ENCODE measurements around the gene FBF1. TPM values are rescaled to one million over a fixed set of nuclear protein-coding genes. Genes with fewer than 3 reads are reported as not detected.

Gene FBF1
- total and polyA plus RNA-seq, 2 of the 8 experiments (the other 6 are each of a cell fraction or from before 2014, with no cell fraction given): 8.1 to 13.1 TPM

- H4K91ac ChIP-seq (replicated peaks; ENCODE audit: insufficient read length, low read length): no peak overlapping the region
- no peak overlapping the region for H3K27ac ChIP-seq (ENCODE audit: low read depth, low read length)
- H2BK120ac ChIP-seq (replicated peaks; ENCODE audit: low read depth, low read length): no peak overlapping the region
- H3K4ac ChIP-seq (replicated peaks; ENCODE audit: insufficient read length, low read depth, low read length): no peak overlapping the region
- H3K4me3 ChIP-seq (ENCODE audit: extremely low read depth in 1 of 4, insufficient read depth in 2 of 4, low read depth in 3 of 4, low read length in 4 of 4): no peak overlapping the region
- H2BK20ac ChIP-seq (ENCODE audit: low read length): no peak overlapping the region
- H2AK5ac ChIP-seq (ENCODE audit: low read depth, low read length): no peak overlapping the region
- H3K18ac ChIP-seq (ENCODE audit: extremely low read depth, low read length): no peak overlapping the region
- H3K23ac ChIP-seq (ENCODE audit: insufficient read length): no peak overlapping the region
- H2BK15ac ChIP-seq (ENCODE audit: low read length): no peak overlapping the region
- H3K27me3 ChIP-seq (replicated peaks in 1 of 4; ENCODE audit: control insufficient read depth in 3 of 4, extremely low read depth in 1 of 4, insufficient read depth in 3 of 4, low read length in 3 of 4): no peaks in the 10 kb centered on the region
- peaks cover 0 to 8% (median 5%) of the 10 kb centered on the region in 4 experiments; a peak in 3 of 8 replicates for H3K36me3 ChIP-seq (ENCODE audit: control insufficient read depth in 2 of 4, insufficient read depth in 4 of 4, low read length in 3 of 4)
- POLR2A ChIA-PET (ENCODE audit: partially characterized antibody): interaction anchor here (0.6 to 2.7 kb wide), 3 partner anchors 17 to 865 kb away, joined by 3 to 9 read pairs (median 8); partner anchors contain the start of gene MRPL38
- H3K9me3 ChIP-seq (ENCODE audit: insufficient read depth in 2 of 2, low read depth in 1 of 2, low read length in 1 of 2): no peaks in the 10 kb centered on the region
- FAIRE-seq (no peak), DNase-seq (ENCODE audit: low read depth in 1 of 2, low spot score in 2 of 2) (no peak)
- H3K56ac ChIP-seq (replicated peaks; ENCODE audit: insufficient read length, low read depth, low read length): no peak overlapping the region
- no peak overlapping the region for H3K14ac ChIP-seq (ENCODE audit: insufficient read length)
- H3K23me2 ChIP-seq (ENCODE audit: low read depth, low read length): no peaks in the 10 kb centered on the region
- no peak overlapping the region for H3K4me2 ChIP-seq (ENCODE audit: insufficient read depth in 1 of 2, low read depth in 2 of 2, low read length in 2 of 2)
- no peak overlapping the region for H4K8ac ChIP-seq (ENCODE audit: extremely low read depth, insufficient read depth, low read length)
- no peak overlapping the region for H2AFZ ChIP-seq (ENCODE audit: low read length)
- no peaks in the 10 kb centered on the region for H4K20me1 ChIP-seq (replicated peaks in 1 of 2; ENCODE audit: control insufficient read depth in 1 of 2, insufficient read depth in 2 of 2, low read length in 2 of 2)
- no peak overlapping the region for H2BK12ac ChIP-seq (ENCODE audit: low read depth, low read length)
- H3K79me2 ChIP-seq (ENCODE audit: control insufficient read depth in 1 of 2, insufficient read depth in 2 of 2, low read length in 2 of 2): no peaks in the 10 kb centered on the region
- CTCF ChIA-PET (ENCODE audit: partially characterized antibody): interaction anchor here (0.8 to 51.3 kb wide), 7 partner anchors 9 to 87 kb away, joined by 3 to 885 read pairs (median 4); partner anchors contain the start of genes CDK3 and MRPL38
- H3K79me1 ChIP-seq (ENCODE audit: low read depth, low read length): no peaks in the 10 kb centered on the region
- 91% methylated on average over 5 of the region's 15 CpGs; no CpG with 5 or more reads in 1 of the 2 experiments for WGBS, 2 experiments (ENCODE audit: extremely low coverage in 1 of 2, insufficient coverage in 1 of 2, insufficient read length in 1 of 2, insufficient replicate concordance in 2 of 2, low coverage in 1 of 2, low lambda C conversion rate in 2 of 2, missing lambda C conversion rate in 1 of 2)
- no peak overlapping the region for H2BK5ac ChIP-seq (ENCODE audit: low read depth, low read length)
- no peaks in the 10 kb centered on the region for H3K4me1 ChIP-seq (replicated peaks in 1 of 4; ENCODE audit: control insufficient read depth in 3 of 4, insufficient read depth in 4 of 4, low read length in 3 of 4)
- no peak overlapping the region for H4K5ac ChIP-seq (ENCODE audit: insufficient read length, low read depth, low read length)
- no peak overlapping the region for H3K9ac ChIP-seq (replicated peaks in 1 of 4; ENCODE audit: extremely low read depth in 1 of 4, low read depth in 3 of 4, low read length in 3 of 4)
- no peak for TF ChIP-seq TCF12 (IDR thresholded peaks at IDR 0.05; ENCODE audit: low read depth, low read length)
- no peak for TF ChIP-seq KDM4A (IDR thresholded peaks at IDR 0.05; ENCODE audit: low read depth, low read length, severe bottlenecking)
- no peak for TF ChIP-seq FOSL1 (IDR thresholded peaks at IDR 0.05; ENCODE audit: insufficient read depth, low read depth, low read length)
- TF ChIP-seq CHD1 (IDR thresholded peaks at IDR 0.05; ENCODE audit: low read depth, low read length): no peak
- no peak for TF ChIP-seq NANOG (IDR thresholded peaks at IDR 0.05; ENCODE audit: insufficient read depth, low read depth, low read length, poor library complexity, severe bottlenecking)
- TF ChIP-seq ZNF274 (IDR thresholded peaks at IDR 0.05; ENCODE audit: borderline replicate concordance, extremely low read depth, low read length): no peak
- no peak for TF ChIP-seq SRF (IDR thresholded peaks at IDR 0.05; ENCODE audit: low read depth, low read length)
- no peak for TF ChIP-seq TBP (IDR thresholded peaks at IDR 0.05; ENCODE audit: low read depth, low read length)
- no peak for TF ChIP-seq RNF2 (IDR thresholded peaks at IDR 0.05; ENCODE audit: borderline replicate concordance, low read depth, low read length, missing control alignments, poor library complexity, severe bottlenecking)
Observed at GRCh38 chr17:75921596-75921995, 19.2 kb downstream of the FBF1 start.
